Left hindlimb (tissue), 1 donor: Measurements from ENCODE around the gene TULP3.

ENCODE experiments used
- DNase-seq: peaks from one replicate; pipeline ENCODE4 v3.0.0-alpha.2; 2018

TULP3 gene

GRCh38 chr12:2977776-2978175, 87.1 kb downstream of the TULP3 start:
- DNase-seq: no peak

DNA sequence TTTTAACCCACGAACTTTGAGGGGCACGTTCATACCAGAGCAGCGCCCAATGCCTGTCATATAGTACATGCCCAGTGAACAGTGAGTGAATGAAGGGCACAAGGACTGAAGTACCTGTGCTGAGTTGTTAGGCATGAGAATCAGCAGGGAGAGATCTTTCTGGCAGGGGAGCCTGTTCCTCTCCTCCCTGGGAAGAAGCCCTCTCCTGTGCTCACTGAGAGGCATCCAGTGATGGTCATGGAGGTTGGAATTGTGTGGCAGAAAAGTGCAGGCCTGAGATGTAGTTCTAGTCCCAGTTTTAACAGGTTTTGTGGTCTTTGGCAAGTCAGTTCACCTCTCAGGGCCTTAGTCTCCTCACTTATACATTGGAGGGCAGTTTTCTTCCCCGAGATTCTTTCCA, 89.1 kb downstream of the TULP3 start:
- DNase-seq: no peak

DNA sequence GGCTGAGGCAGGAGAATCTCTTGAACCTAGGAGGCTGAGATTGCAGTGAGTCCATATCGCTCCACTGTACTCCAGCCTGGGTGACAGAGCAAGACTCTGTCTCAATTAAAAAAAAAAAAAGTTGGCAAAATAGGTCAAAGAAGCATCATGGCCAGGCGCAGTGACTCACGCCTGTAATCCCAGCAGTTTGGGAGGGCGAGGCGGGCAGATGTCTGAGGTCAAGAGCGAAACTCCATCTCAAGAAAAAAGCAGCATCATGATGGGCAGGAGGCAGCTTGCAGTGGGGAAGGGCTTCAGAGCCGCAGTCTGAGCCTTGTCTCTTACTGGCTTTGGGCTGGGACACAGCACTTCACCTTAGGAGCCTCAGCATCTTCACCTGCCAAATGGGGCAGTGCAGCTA, 89.9 kb downstream of the TULP3 start:
- DNase-seq: no peak

- DNase-seq: no peak
These were observed 91.7 kb downstream of the TULP3 start for GRCh38 chr12:2982361-2982760.

- no peak for DNase-seq
These were observed 93.6 kb downstream of the TULP3 start for GRCh38 chr12:2984249-2984648.

- no peak for DNase-seq
These were observed 94.0 kb downstream of the TULP3 start for GRCh38 chr12:2984698-2985097.

- no peak for DNase-seq
These were observed 96.2 kb downstream of the TULP3 start for GRCh38 chr12:2986876-2987275.

DNA sequence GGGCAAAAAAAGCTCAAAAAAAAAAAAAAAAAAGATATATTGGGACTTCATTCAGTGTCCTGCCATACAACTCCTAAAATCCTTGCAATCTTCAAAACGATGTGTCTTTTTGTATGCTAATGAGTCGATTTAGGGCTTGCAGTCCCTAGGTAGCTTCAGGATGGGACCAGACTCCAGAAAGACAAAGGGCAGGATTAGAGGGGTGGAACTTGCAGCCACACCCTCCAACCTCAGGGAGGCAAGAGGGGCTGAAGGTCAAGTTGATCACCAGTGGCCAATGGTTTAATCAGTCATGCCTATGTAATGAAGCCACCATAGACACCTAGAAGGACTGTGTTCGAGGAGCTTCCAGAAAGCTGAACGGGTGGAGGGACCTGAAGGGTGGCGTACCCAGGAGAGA, 97.8 kb downstream of the TULP3 start:
- no peak for DNase-seq
